Astrocyte of the cerebellum (primary cell): ENCODE data around the gene EPB41L3.

ENCODE experiments used
- DNase-seq: peaks from one replicate; pipeline ENCODE4 v3.0.0-alpha.2; 2011; ENCODE audit warnings: low read depth
- H3K4me3 ChIP-seq: 2 replicates; pipeline ENCODE4 v1.5.1; 2011; ENCODE audit warnings: mild to moderate bottlenecking, low read depth, low read length, moderate library complexity
- in situ Hi-C: cut with HindIII; loops from 2 replicates; pipeline ENCODE4 v1.10.0; 2017; ENCODE audit warnings: low sequenced_read_pairs
- TF ChIP-seq, protein P1 (sequence below): IDR thresholded peaks from 2 replicates; pipeline ENCODE4 v1.5.1; 2012; ENCODE audit warnings: low read length, low read depth, moderate library complexity, mild to moderate bottlenecking; ENCODE audit errors: missing control alignments

The EPB41L3 gene

GRCh38 chr18:5537860-5538259, 5.9 kb downstream of the EPB41L3 start:
- in situ Hi-C loops: no loop called here
- H3K4me3 ChIP-seq: no peak overlapping the region
- DNase-seq: no peak
- TF ChIP-seq, protein P1, sequence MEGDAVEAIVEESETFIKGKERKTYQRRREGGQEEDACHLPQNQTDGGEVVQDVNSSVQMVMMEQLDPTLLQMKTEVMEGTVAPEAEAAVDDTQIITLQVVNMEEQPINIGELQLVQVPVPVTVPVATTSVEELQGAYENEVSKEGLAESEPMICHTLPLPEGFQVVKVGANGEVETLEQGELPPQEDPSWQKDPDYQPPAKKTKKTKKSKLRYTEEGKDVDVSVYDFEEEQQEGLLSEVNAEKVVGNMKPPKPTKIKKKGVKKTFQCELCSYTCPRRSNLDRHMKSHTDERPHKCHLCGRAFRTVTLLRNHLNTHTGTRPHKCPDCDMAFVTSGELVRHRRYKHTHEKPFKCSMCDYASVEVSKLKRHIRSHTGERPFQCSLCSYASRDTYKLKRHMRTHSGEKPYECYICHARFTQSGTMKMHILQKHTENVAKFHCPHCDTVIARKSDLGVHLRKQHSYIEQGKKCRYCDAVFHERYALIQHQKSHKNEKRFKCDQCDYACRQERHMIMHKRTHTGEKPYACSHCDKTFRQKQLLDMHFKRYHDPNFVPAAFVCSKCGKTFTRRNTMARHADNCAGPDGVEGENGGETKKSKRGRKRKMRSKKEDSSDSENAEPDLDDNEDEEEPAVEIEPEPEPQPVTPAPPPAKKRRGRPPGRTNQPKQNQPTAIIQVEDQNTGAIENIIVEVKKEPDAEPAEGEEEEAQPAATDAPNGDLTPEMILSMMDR: no peak

DNA sequence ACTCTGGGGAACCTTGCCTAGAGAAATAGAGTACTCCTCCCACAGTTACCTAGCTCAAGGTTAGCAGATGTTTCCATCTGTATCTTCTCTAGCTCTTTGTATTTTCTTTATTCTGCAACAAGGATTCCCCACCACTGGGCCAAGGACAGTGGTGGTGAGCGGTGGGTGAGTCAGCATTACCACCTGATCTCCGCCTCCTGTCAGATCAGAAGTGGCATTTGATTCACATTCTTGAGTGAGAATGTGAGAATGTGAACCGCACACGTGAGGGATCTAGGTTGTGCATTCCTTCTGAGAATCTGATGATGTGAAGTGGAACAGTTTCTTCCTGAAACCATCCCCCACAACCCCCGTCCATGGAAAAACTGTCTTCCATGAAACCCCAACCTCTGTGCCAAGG, 9.0 kb downstream of the EPB41L3 start:
- H3K4me3 ChIP-seq: no peak overlapping the region
- TF ChIP-seq, protein P1: no peak
- DNase-seq: no peak
- in situ Hi-C loops: no loop called here

DNA sequence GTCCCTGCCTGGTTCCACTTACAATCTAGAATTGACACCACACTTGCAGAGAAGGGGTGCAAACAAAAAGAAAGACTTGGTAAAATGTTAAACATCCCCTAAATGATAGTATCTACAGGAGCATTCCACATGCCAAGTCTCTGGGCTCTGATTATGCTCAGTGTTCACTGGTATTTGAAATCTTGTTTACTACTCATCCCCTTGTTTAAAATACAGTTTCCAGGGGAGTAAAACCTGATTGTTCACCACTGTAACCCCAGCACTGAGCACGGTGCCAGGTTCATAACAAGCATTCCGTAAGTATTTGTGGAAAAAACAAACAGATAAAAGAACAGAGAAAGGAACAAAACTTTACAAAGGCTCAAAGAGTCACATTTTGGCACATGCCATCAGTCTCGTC, 11.7 kb downstream of the EPB41L3 start:
- no peak for DNase-seq
- in situ Hi-C loops: no loop called here
- H3K4me3 ChIP-seq: no peak overlapping the region
- TF ChIP-seq, protein P1: no peak

GRCh38 chr18:5530629-5531178, 13.1 kb downstream of the EPB41L3 start:
- TF ChIP-seq, protein P1: no peak
- in situ Hi-C loops: no loop called here
- no peak for DNase-seq
- no peak overlapping the region for H3K4me3 ChIP-seq

DNA sequence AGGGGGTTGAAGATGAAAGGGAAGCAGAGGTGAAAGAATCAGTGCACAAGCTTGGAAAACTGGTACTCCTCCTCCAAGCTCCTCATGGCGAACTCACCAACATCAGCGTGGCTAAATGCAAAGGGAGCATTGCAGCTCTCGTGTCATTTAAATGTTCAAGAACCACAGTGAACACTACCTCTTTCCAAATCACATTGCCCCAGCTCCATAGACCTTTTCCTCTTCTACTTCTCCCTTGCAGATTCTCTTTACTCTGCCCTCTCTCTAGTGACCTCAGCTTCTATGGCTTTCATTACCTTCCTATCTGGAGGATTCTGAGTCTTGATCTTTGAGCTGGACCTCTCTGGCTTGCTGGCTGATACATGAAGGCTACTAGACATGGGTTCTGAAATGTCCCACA, 14.3 kb downstream of the EPB41L3 start:
- in situ Hi-C loops: no loop called here
- no peak overlapping the region for H3K4me3 ChIP-seq
- TF ChIP-seq, protein P1: no peak
- no peak for DNase-seq

- H3K4me3 ChIP-seq: no peak overlapping the region
- TF ChIP-seq, protein P1: no peak
- in situ Hi-C loops: no loop called here
- DNase-seq: peak; percentile 82
These were observed 16.2 kb downstream of the EPB41L3 start for GRCh38 chr18:5527603-5528002.

DNA sequence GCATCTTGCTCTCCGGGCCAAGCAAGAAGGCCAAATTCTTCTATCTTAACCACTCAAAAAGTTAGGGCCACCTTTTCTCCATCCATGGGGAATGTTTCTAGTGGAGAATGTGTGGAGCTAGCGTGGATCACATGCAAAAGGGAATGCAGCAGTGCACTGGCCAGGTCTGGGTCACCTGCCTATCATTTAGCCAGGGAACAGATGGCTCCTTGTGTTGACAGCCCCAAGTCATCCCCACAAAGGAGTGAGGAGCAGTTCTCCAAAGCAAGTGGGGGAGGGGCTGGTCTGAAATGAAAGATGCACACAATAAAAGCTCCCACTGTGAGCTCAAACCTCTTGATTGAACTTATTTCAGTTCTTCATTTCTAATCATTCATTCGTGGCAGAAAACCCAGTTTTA, 19.1 kb downstream of the EPB41L3 start:
- TF ChIP-seq, protein P1: no peak
- H3K4me3 ChIP-seq: no peak overlapping the region
- in situ Hi-C loops: no loop called here
- no peak for DNase-seq
